Measurements from ENCODE around the gene AMZ1. TPM values are rescaled to one million over a fixed set of nuclear protein-coding genes. Genes with fewer than 3 reads are reported as not detected.

The AMZ1 gene
- total RNA-seq, 1 donor: 2.5 TPM

DNA sequence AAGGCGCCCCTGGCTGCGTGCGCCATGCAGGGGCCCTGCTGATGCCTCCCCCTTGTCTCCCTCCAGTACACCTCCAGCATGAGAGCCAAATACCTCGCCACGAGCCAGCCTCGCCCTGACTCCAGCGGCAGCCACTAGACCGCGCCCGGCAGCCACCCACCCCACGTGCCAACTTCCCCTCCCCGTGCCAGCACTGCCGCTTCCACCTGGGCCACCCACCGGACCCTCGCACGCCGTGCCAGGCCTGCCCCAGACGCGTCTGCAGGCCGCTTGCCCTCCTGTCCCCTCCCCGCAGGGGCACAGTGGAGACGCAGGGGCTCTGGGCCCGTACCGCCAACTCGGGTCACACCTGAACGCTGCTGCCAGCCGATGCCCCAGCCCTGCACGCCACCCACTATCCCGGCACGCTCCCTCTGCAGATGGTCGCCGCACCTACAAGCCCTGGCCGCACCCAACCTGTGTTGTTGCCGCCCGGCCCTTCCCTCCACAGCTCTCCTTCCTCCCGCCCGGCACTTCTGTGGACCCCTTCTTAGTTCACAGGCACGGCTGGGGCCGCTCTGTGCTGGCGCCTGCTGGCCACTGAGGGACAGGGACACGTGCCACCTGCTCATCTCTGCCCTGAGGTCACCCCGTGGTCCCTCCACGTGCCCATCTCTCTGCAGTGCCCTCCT, 26.3 kb upstream of the AMZ1 start:
- Histone ChIP-seq H3K4me1 (ENCODE audit: insufficient read depth, low read length) (no peaks in the 10 kb centered on the region), H2AFZ (ENCODE audit: low read length) (no peak overlapping the region), H3K4me2 (ENCODE audit: insufficient read depth, low read length) (no peak overlapping the region), H3K9me3 (ENCODE audit: low read depth, low read length) (no peaks in the 10 kb centered on the region), H3K36me3 (ENCODE audit: insufficient read depth, low read length) (no peaks in the 10 kb centered on the region), H3K79me2 (ENCODE audit: insufficient read depth, low read length) (no peaks in the 10 kb centered on the region), H3K4me3 (ENCODE audit: insufficient read depth, low read length) (no peak overlapping the region), H3K27ac (ENCODE audit: low read depth, low read length) (no peak overlapping the region), H3K27me3 (ENCODE audit: insufficient read depth, low read length) (peaks cover 1% of the 10 kb centered on the region), H4K20me1 (ENCODE audit: insufficient read depth, low read length) (peaks cover 2% of the 10 kb centered on the region)
- DNase-seq (ENCODE audit: insufficient read length, low spot score, missing footprints): no peak
- TF ChIP-seq, protein P1, sequence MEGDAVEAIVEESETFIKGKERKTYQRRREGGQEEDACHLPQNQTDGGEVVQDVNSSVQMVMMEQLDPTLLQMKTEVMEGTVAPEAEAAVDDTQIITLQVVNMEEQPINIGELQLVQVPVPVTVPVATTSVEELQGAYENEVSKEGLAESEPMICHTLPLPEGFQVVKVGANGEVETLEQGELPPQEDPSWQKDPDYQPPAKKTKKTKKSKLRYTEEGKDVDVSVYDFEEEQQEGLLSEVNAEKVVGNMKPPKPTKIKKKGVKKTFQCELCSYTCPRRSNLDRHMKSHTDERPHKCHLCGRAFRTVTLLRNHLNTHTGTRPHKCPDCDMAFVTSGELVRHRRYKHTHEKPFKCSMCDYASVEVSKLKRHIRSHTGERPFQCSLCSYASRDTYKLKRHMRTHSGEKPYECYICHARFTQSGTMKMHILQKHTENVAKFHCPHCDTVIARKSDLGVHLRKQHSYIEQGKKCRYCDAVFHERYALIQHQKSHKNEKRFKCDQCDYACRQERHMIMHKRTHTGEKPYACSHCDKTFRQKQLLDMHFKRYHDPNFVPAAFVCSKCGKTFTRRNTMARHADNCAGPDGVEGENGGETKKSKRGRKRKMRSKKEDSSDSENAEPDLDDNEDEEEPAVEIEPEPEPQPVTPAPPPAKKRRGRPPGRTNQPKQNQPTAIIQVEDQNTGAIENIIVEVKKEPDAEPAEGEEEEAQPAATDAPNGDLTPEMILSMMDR (IDR thresholded peaks at IDR 0.05; ENCODE audit: extremely low read depth, low read depth, low read length): no peak

DNA sequence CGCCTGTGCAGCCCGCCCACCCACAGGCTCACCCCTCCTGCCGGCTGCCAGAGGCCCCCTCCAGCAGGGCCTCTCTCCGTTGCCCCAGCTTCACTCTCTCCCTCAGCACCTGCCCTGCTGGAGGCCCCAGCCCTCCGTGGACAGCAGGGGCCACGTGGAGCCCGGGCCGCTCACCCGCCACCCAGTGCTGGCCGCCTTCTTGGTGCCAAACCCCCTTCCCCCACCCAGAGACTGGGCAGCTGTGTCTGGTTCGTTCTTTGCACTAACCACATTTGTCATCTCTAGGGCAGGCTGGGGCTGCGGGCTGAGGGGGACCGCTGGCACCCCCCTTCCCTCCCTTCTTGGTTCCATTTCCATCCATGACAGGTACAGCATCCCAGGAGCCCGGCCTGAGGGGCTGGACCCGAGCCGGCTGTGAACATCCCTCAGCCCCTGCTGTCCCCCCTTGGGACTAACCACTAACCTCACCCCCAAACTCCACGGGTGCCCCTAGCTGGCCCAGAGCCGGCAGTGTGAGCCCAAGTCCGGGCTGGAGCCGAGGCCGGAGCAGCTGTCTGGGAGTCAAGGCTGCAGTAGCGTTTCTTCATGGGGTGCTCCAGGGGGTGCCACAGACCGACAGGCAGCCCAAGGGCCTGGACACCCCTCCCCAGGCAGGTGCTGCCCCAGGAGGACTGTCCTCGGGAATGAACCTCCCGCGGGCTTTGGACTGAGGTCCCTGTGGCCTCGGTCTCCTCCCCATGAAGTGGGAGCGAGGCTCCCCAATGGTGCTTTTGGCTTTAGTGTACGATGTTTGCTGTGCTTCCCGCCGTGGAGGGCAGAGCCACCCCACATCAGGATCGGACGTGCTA, 25.5 kb upstream of the AMZ1 start:
- no peak overlapping the region for H3K4me2 ChIP-seq (ENCODE audit: insufficient read depth, low read length)
- no peaks in the 10 kb centered on the region for H3K4me1 ChIP-seq (ENCODE audit: insufficient read depth, low read length)
- TF ChIP-seq, protein P1 (IDR thresholded peaks at IDR 0.05; ENCODE audit: extremely low read depth, low read depth, low read length): no peak
- peaks cover 2% of the 10 kb centered on the region for H4K20me1 ChIP-seq (ENCODE audit: insufficient read depth, low read length)
- DNase-seq (ENCODE audit: insufficient read length, low spot score, missing footprints): no peak
- H3K36me3 ChIP-seq (ENCODE audit: insufficient read depth, low read length): no peaks in the 10 kb centered on the region
- no peaks in the 10 kb centered on the region for H3K79me2 ChIP-seq (ENCODE audit: insufficient read depth, low read length)
- H3K27ac ChIP-seq (ENCODE audit: low read depth, low read length): no peak overlapping the region
- H2AFZ ChIP-seq (ENCODE audit: low read length): no peak overlapping the region
- H3K4me3 ChIP-seq (ENCODE audit: insufficient read depth, low read length): no peak overlapping the region
- H3K9me3 ChIP-seq (ENCODE audit: low read depth, low read length): no peaks in the 10 kb centered on the region
- peaks cover 3% of the 10 kb centered on the region for H3K27me3 ChIP-seq (ENCODE audit: insufficient read depth, low read length)

DNA sequence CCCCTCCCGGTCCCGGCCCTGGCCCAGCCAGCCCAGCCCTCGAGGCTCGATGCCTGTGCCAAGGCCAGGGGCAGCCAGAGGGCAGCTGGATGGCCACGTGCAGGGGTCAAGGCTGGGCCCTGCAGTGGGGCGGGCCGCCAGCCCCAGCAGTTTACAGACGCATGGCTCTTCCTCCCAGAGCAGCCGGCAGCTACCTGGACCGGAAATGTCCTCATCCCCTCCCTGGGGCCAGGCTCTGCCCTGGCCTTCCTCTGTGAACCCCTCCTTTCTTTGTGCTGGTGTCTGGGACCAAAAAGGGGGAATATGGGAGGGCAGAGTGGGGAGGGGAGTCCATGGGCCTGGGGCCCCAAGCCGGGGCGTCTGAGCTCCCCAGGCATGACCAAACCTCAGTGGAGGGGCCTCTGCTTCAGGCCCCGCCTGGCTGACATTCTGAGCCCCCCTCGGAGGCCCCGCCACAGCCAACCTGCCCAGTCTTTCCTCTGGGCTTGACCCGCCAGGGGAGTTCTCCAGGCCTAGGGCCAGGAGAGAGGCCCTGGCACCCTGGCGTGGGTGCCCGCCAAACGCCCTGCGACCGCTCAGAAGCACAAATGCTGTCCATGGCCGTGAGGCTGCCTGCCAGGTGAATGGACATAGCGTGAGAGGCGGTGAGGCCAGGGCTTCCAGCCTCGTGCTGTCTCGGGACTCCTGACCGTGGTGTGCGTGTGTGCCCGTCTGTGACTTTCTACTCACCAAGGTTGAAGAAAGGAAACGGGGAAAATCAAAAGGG, 24.7 kb upstream of the AMZ1 start:
- Histone ChIP-seq H3K9me3 (ENCODE audit: low read depth, low read length) (no peaks in the 10 kb centered on the region), H2AFZ (ENCODE audit: low read length) (no peak overlapping the region), H3K79me2 (ENCODE audit: insufficient read depth, low read length) (no peaks in the 10 kb centered on the region), H3K4me2 (ENCODE audit: insufficient read depth, low read length) (no peak overlapping the region), H3K27ac (ENCODE audit: low read depth, low read length) (no peak overlapping the region), H3K4me1 (ENCODE audit: insufficient read depth, low read length) (no peaks in the 10 kb centered on the region), H3K27me3 (ENCODE audit: insufficient read depth, low read length) (peaks cover 3% of the 10 kb centered on the region), H3K36me3 (ENCODE audit: insufficient read depth, low read length) (no peaks in the 10 kb centered on the region), H4K20me1 (ENCODE audit: insufficient read depth, low read length) (no peaks in the 10 kb centered on the region), H3K4me3 (ENCODE audit: insufficient read depth, low read length) (no peak overlapping the region)
- no peak for DNase-seq (ENCODE audit: insufficient read length, low spot score, missing footprints)
- TF ChIP-seq, protein P1 (IDR thresholded peaks at IDR 0.05; ENCODE audit: extremely low read depth, low read depth, low read length): no peak

All from osteoblast (primary cell).